ENCODE measurements around the gene ZGPAT.

The ZGPAT gene

GRCh38 chr20:63739130-63740069 is 31.6 kb downstream of the ZGPAT start, which contains the start of gene SLC2A4RG:
Gene SLC2A4RG, plus strand, starts transcription at chr20:63739776. Its CDS starts 137 bp downstream, at chr20:63739913.
- Histone ChIP-seq H3K4me2 (peak within 1 kb of the TSS; percentile 94), H4K20me1 (ENCODE audit: insufficient read depth) (no peaks in the 10 kb centered on the region), H3K4me1 (ENCODE audit: low read depth, poor library complexity, severe bottlenecking) (peaks cover 31% of the 10 kb centered on the region), H2AFZ (ENCODE audit: low read depth) (no peak within 1 kb of the TSS), H3K79me2 (ENCODE audit: insufficient read depth, low read depth) (peaks cover 8% of the 10 kb centered on the region; the same call in 1 of the 2 replicates), H3K9ac (peak within 1 kb of the TSS; percentile 75; the same call in 1 of the 2 replicates), H3K27ac (peak within 1 kb of the TSS; percentile 28; the same call in 1 of the 2 replicates), H3K27me3 (ENCODE audit: insufficient read depth, low read depth) (no peaks in the 10 kb centered on the region), H3K4me3 (IDR thresholded peaks at IDR 0.05; ENCODE audit: insufficient read depth, low read depth, low read length) (no peak within 1 kb of the TSS), H3K36me3 (ENCODE audit: insufficient read depth) (no peaks in the 10 kb centered on the region)
- no peak for TF ChIP-seq CTCF (conservative IDR thresholded peaks at IDR 0.05; ENCODE audit: low read depth, low read length)

GRCh38 chr20:63740070-63740626 is 32.3 kb downstream of the ZGPAT start:
- no peak overlapping the region for H3K4me3 ChIP-seq (IDR thresholded peaks at IDR 0.05; ENCODE audit: insufficient read depth, low read depth, low read length)
- peak overlapping the region; percentile 22; the same call in 1 of the 2 replicates for H3K9ac ChIP-seq
- H3K79me2 ChIP-seq (ENCODE audit: insufficient read depth, low read depth) = peaks cover 8% of the 10 kb centered on the region; the same call in 1 of the 2 replicates
- peak overlapping the region; percentile 29; the same call in 1 of the 2 replicates for H3K4me2 ChIP-seq
- TF ChIP-seq CTCF (conservative IDR thresholded peaks at IDR 0.05; ENCODE audit: low read depth, low read length) = no peak
- H3K27ac ChIP-seq = no peak overlapping the region
- peaks cover 29% of the 10 kb centered on the region for H3K4me1 ChIP-seq (ENCODE audit: low read depth, poor library complexity, severe bottlenecking)
- no peaks in the 10 kb centered on the region for H3K36me3 ChIP-seq (ENCODE audit: insufficient read depth)
- no peaks in the 10 kb centered on the region for H4K20me1 ChIP-seq (ENCODE audit: insufficient read depth)
- no peaks in the 10 kb centered on the region for H3K27me3 ChIP-seq (ENCODE audit: insufficient read depth, low read depth)
- no peak overlapping the region for H2AFZ ChIP-seq (ENCODE audit: low read depth)

GRCh38 chr20:63740627-63741353 is 33.0 kb downstream of the ZGPAT start:
- H3K27me3 ChIP-seq (ENCODE audit: insufficient read depth, low read depth) = no peaks in the 10 kb centered on the region
- H3K27ac ChIP-seq = no peak overlapping the region
- no peak for TF ChIP-seq CTCF (conservative IDR thresholded peaks at IDR 0.05; ENCODE audit: low read depth, low read length)
- peak overlapping the region; percentile 45; the same call in 1 of the 2 replicates for H3K4me2 ChIP-seq
- peaks cover 22% of the 10 kb centered on the region for H3K4me1 ChIP-seq (ENCODE audit: low read depth, poor library complexity, severe bottlenecking)
- peak overlapping the region; percentile 22; the same call in 1 of the 2 replicates for H3K9ac ChIP-seq
- H3K36me3 ChIP-seq (ENCODE audit: insufficient read depth) = no peaks in the 10 kb centered on the region
- H3K4me3 ChIP-seq (IDR thresholded peaks at IDR 0.05; ENCODE audit: insufficient read depth, low read depth, low read length) = no peak overlapping the region
- H2AFZ ChIP-seq (ENCODE audit: low read depth) = no peak overlapping the region
- H4K20me1 ChIP-seq (ENCODE audit: insufficient read depth) = no peaks in the 10 kb centered on the region
- peaks cover 8% of the 10 kb centered on the region; the same call in 1 of the 2 replicates for H3K79me2 ChIP-seq (ENCODE audit: insufficient read depth, low read depth)

GRCh38 chr20:63741354-63741675 is 33.5 kb downstream of the ZGPAT start:
- H3K27ac ChIP-seq = no peak overlapping the region
- no peaks in the 10 kb centered on the region for H3K27me3 ChIP-seq (ENCODE audit: insufficient read depth, low read depth)
- no peak overlapping the region; the same call in 1 of the 2 replicates for H3K9ac ChIP-seq
- H3K36me3 ChIP-seq (ENCODE audit: insufficient read depth) = no peaks in the 10 kb centered on the region
- no peak overlapping the region for H2AFZ ChIP-seq (ENCODE audit: low read depth)
- H3K4me2 ChIP-seq = peak overlapping the region; percentile 45; the same call in 1 of the 2 replicates
- peaks cover 18% of the 10 kb centered on the region for H3K4me1 ChIP-seq (ENCODE audit: low read depth, poor library complexity, severe bottlenecking)
- no peak overlapping the region for H3K4me3 ChIP-seq (IDR thresholded peaks at IDR 0.05; ENCODE audit: insufficient read depth, low read depth, low read length)
- H4K20me1 ChIP-seq (ENCODE audit: insufficient read depth) = no peaks in the 10 kb centered on the region
- peaks cover 8% of the 10 kb centered on the region; the same call in 1 of the 2 replicates for H3K79me2 ChIP-seq (ENCODE audit: insufficient read depth, low read depth)
- TF ChIP-seq CTCF (conservative IDR thresholded peaks at IDR 0.05; ENCODE audit: low read depth, low read length) = no peak

All from KMS-11 (cell line).